HCT116 (cell line): ENCODE results near the gene FRMD4A.

Source experiments
- EZH2phosphoT487 ChIP-seq: fragments of 200-600 bp; IDR thresholded peaks from 2 replicates; pipeline ENCODE4 v1.6.1; 2018; ENCODE audit warnings: antibody characterized with exemption, borderline replicate concordance
- POLR2A ChIP-seq: IDR thresholded peaks from 2 replicates; pipeline ENCODE4 v1.7.0; 2011; ENCODE audit warnings: borderline replicate concordance; ENCODE audit not compliant: insufficient read depth, insufficient read length; ENCODE audit errors: extremely low read depth

GRCh38 chr10:14022052-14022451 is 308.7 kb downstream of the FRMD4A start:
- TF ChIP-seq POLR2A = no peak
- TF ChIP-seq EZH2phosphoT487 = no peak
